DOHH2 (cell line): ENCODE measurements around the gene CCR4.
"Not testable (repeated sequence)": the region's sequence is repeated elsewhere in the genome, so short reads cannot be mapped to it uniquely, and the experiment has no call there.

Source experiments
- CTCF ChIP-seq: fragments of 200-600 bp; sonication (generic); IDR thresholded peaks from one replicate; pipeline ENCODE4 v1.5.1; 2014; ENCODE audit warnings: antibody characterized with exemption, mild to moderate bottlenecking, low read depth, low read length; ENCODE audit not compliant: poor library complexity, severe bottlenecking
- EZH2phosphoT487 ChIP-seq: fragments of 200-600 bp; sonication (generic); IDR thresholded peaks from 2 replicates; pipeline ENCODE4 v1.6.1; 2017; ENCODE audit warnings: borderline replicate concordance, mild to moderate bottlenecking, antibody characterized with exemption, low read length, moderate library complexity, mixed read lengths

- not testable (repeated sequence) for TF ChIP-seq EZH2phosphoT487, CTCF
Measured at GRCh38 chr3:32964781-32965180, 13.3 kb downstream of the CCR4 start.
